T-helper 17 cell (primary cell): ENCODE data around the gene RBL2. TPM values are rescaled to one million over a fixed set of nuclear protein-coding genes. Genes with fewer than 3 reads are reported as not detected.

Experiments
- ATAC-seq: fragments of 150-1000 bp; cut with Tn5 transposase; 2 replicates; pipeline ENCODE4 v1.10.0; 2021; ENCODE audit warnings: mild to moderate bottlenecking, moderate library complexity
- DNase-seq, 3 donors: peaks; one replicate each; pipeline versions ENCODE4 v3.0.0 to v3.0.0-alpha.2; 2020 to 2021
- H3K9me3 ChIP-seq: one replicate; pipeline ENCODE4 v1.7.0; 2013; ENCODE audit warnings: low read length, mild to moderate bottlenecking; ENCODE audit not compliant: control insufficient read depth, poor library complexity, severe bottlenecking
- H3K27ac Mint-ChIP-seq: one replicate; pipeline ENCODE4 v1.8.0; 2022; ENCODE audit warnings: mild to moderate bottlenecking, moderate library complexity, mixed read lengths
- H3K27me3 Mint-ChIP-seq: one replicate; pipeline ENCODE4 v1.8.0; 2022; ENCODE audit warnings: mixed read lengths
- H3K36me3 Mint-ChIP-seq: one replicate; pipeline ENCODE4 v1.8.0; 2022; ENCODE audit warnings: low read depth, mixed read lengths
- H3K4me1 Mint-ChIP-seq: one replicate; pipeline ENCODE4 v1.8.0; 2022; ENCODE audit warnings: mild to moderate bottlenecking, mixed read lengths
- H3K4me3 Mint-ChIP-seq: one replicate; pipeline ENCODE4 v1.8.0; 2022; ENCODE audit warnings: mild to moderate bottlenecking, moderate library complexity, mixed read lengths
- total RNA-seq, 4 donors: library from RNA in 2 of 4; stranded (reverse) in 2 of 4; gene quantifications; one replicate each; pipeline ENCODE4 v1.2.3 and lab custom pipeline; 2022 to 2026

The RBL2 gene
- total RNA-seq, 2 donors from 2014 or later = 168 to 195 TPM

DNA sequence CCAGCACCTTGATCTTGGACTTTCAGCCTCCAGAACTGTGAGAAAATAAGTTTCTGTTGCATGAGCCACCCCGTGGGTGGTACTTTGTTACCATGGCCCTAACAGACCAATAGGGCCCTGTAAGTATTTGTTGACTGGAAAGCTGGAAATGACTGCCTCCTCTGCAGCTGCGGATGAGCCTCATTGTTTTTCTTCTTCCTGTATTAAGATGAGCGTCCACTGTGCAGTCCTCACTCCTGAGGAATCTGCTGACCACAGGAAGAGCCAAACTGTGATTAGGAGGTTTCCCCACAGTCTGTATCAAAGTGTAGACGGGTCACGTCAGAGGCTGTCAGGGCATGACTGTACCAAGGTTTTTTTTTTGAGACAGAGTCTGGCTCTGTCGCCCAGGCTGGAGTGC is 81.0 kb downstream of the RBL2 start:
- Mint-ChIP-seq H3K27ac (no peak overlapping the region), H3K4me3 (no peak overlapping the region), H3K4me1 (peaks cover 53% of the 10 kb centered on the region), H3K27me3 (no peaks in the 10 kb centered on the region), H3K36me3 (no peaks in the 10 kb centered on the region)
- DNase-seq (no peak), ATAC-seq (no peak)
- no peaks in the 10 kb centered on the region for H3K9me3 ChIP-seq

DNA sequence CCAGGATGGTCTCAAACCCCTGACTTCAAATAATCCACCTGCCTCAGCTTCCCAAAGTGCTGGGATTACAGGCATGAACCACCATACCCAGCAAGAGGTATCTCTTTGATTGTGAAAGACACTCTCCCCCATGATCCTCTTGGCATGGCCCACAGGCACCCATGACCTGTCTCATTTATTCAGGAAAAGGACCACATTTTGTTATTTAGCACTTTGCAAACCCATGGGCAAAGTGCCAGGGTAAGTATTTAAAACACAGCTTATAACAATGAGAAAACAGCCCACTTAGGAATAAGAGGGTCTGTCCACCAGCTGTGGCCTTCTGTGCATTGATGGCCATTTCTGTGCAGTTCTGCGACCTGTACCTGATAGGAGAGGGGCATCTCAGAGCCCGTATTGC is 81.5 kb downstream of the RBL2 start:
- DNase-seq (no peak), ATAC-seq (no peak)
- no peaks in the 10 kb centered on the region for H3K27me3 Mint-ChIP-seq
- peaks cover 51% of the 10 kb centered on the region for H3K4me1 Mint-ChIP-seq
- H3K4me3 Mint-ChIP-seq = peak overlapping the region; percentile 25
- H3K9me3 ChIP-seq = no peaks in the 10 kb centered on the region
- H3K36me3 Mint-ChIP-seq = no peaks in the 10 kb centered on the region
- H3K27ac Mint-ChIP-seq = no peak overlapping the region

DNA sequence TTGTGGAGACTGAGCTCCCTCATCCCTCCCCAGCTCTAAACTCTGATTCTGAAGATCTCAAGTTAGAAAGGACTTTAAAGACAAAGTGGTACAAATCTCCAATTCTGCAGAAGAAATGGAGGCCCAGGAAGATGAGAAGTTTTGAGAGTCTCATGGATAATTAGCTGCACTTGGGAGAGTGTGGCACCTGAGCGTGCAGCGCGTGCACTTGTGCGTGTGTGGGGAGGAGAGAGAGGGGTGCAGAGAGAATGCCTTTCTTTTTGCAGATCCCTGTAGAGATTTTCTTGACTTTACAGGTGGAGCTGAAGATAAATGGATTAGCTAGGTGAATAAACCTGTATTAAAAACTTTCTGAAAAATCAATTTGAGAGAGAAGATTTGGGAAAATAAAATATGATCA is 83.6 kb downstream of the RBL2 start:
- no peaks in the 10 kb centered on the region for H3K36me3 Mint-ChIP-seq

DNA sequence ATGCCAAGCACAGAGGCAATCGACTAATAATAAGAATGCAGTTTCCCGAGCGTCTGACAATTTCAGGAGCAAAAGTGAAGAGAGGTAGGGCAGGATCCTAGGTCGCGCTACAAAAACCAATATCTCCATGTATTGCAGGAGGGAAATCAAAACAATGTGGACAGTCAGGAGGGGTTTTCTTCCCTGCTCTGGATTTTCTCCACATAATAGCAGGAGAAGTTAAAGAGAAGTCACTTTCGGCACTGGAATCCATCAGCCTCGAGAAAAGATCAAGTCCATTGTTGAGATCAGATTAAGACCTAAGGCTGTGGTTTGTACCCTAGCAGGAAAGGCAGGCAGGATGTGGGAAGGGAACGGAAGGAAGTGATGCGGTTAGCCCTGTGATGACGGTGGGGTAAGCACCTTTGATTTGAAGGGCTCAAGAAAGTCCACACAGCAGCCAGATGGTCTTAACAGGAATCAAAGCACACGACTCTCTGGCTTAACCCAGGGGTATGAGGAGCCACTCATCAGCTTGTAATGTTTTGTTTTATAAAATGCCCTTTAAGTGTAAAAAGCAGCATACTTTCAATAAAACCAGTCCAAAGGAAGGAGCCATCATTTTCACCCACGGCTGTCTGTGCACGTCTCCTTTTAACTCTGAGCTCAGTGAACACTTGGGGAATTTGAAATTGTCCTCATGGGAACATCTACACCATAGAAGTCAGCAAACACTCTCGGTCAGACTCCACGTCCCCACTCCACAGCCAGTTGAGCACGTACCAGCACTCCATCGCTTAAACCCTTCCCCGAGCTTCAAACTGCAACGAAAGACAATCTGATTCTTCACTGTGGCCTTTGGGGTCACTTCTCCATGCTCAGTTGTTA is 84.5 kb downstream of the RBL2 start:
- DNase-seq (peak; percentile 41 to 59 (median 56)), ATAC-seq (peak; percentile 94)
- Mint-ChIP-seq H3K27ac (peak overlapping the region; percentile 87), H3K4me1 (peaks cover 50% of the 10 kb centered on the region), H3K27me3 (no peaks in the 10 kb centered on the region), H3K4me3 (peak overlapping the region; percentile 85), H3K36me3 (no peaks in the 10 kb centered on the region)
- H3K9me3 ChIP-seq = no peaks in the 10 kb centered on the region

More for the DNA sequence above, 83.6 kb downstream of the RBL2 start:
- Mint-ChIP-seq H3K4me3 (peak overlapping the region; percentile 85), H3K4me1 (peaks cover 44% of the 10 kb centered on the region), H3K27ac (peak overlapping the region; percentile 87), H3K27me3 (no peaks in the 10 kb centered on the region)
- DNase-seq = no peak
- no peaks in the 10 kb centered on the region for H3K9me3 ChIP-seq
- no peak for ATAC-seq

DNA sequence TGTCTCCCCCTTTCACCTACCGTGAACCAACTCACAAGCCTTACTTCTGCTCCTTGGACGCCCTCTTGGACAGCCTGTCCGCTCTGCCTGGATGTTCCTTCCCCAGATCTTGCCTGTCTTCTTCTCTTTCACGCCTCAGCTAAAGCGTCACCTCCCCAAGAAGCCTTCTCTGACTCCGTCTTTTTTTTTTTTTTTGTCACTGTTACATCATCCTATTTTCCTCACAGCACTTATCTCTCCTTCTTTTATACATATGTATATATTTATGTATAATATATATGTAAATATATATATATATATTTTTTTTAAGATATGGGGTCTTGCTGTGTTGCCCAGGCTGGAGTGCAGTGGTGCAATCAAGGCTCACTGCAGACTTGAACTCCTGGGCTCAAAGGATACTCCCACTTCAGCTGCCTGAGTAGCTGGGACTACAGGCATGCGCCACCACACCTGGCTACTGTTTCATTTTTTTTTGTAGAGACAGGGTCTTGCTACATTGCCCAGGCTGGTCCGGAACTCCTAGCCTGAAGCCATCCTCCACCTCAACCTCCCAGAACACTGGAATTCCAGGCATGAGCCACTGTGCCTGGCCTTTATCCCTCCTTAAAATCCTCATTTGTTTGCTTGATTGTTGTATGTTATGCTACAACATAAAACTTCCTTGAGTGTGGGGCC is 85.3 kb downstream of the RBL2 start:
- H3K4me1 Mint-ChIP-seq = peaks cover 51% of the 10 kb centered on the region
- DNase-seq (no peak), ATAC-seq (peak; percentile 5)
- H3K27me3 Mint-ChIP-seq = no peaks in the 10 kb centered on the region
- no peaks in the 10 kb centered on the region for H3K9me3 ChIP-seq
- no peaks in the 10 kb centered on the region for H3K36me3 Mint-ChIP-seq
- H3K27ac Mint-ChIP-seq = peak overlapping the region; percentile 87
- peak overlapping the region; percentile 85 for H3K4me3 Mint-ChIP-seq

DNA sequence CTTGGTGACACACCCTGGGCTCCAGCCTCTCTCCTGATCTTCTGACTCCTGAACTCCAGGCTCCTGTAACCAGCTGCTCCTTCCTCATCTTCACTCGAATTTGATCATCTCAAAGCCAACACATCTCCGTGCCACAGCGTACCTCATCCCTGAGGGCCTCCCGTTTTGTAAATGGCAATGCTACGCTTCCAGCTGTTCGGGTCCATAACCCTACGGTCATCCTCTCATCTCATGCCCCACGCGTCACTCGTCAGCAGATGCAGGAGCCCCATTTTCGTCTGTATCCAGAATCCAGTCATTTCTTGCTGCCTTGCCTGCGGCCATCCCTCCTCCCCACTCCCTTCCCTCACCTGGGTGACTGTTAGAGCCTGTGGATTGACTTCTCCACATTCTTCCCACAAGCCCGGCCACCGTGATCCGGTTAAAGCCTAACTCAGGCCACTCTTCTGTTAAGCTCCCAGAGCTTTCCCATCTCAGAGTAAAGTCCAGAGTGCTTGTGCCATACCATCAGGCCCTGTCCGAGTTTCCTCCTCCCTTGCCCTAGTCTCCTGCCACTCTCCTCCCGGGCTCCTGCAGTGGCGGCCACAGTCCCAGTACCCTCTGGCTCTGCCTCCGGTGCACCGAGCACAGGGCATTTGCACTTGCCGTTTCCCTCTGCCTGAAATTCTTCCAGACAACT is 89.0 kb downstream of the RBL2 start:
- Mint-ChIP-seq H3K27ac (peak overlapping the region; percentile 69), H3K36me3 (no peaks in the 10 kb centered on the region), H3K27me3 (no peaks in the 10 kb centered on the region), H3K4me1 (peaks cover 28% of the 10 kb centered on the region), H3K4me3 (no peak overlapping the region)
- no peak for ATAC-seq
- H3K9me3 ChIP-seq = no peaks in the 10 kb centered on the region
- DNase-seq = no peak

DNA sequence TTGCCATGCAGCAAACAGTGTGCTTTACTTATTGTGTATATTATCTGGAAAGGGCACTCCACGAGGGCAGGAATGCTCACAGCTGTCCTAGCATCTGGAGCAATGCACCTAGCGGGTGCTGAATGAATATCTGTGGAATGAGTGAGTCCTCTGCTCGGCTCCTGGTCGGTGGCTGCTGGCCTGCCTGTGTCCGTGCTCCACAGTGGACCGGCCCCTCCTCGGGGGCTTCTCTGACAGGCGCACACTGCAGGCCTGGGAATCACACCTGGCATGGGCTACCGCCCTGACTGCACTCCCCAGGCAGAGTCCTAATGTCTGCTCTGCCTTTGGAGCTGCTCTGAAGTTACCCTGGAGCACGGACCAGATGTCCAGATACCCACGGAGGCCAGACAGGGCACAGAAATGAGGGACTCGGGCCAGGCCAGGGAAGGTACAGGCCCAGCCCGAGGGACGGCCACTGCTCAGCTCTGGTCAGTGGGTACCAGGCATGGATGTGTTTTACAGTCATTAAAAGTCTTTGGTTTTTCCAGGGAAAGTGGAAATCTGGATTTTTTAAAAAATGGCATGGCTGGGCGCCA is 89.8 kb downstream of the RBL2 start:
- DNase-seq = no peak
- H3K9me3 ChIP-seq = no peaks in the 10 kb centered on the region
- no peak for ATAC-seq
- H3K36me3 Mint-ChIP-seq = no peaks in the 10 kb centered on the region
- H3K27me3 Mint-ChIP-seq = no peaks in the 10 kb centered on the region
- peaks cover 20% of the 10 kb centered on the region for H3K4me1 Mint-ChIP-seq
- H3K4me3 Mint-ChIP-seq = peak overlapping the region; percentile 49
- no peak overlapping the region for H3K27ac Mint-ChIP-seq

DNA sequence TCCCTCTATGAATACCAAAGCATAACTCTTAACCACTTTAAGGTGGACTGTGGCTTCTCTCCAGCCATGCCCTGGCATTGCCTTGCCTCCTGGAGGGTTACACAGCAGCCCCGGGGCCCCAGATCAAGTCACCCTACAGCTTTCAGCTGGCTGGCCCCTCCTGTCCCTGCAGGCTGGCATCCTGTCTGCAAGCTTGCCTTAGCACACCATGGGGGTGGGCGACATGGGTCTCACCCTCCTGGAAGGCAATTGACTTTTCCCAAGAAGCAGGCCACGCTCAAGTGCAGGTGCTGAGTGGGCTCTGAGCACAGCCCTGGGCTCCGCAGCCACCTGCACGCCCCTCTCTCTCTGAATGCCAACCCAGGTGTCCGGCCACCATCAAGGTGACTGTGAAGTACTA is 94.5 kb downstream of the RBL2 start:
- ATAC-seq (no peak), DNase-seq (no peak)
- no peaks in the 10 kb centered on the region for H3K9me3 ChIP-seq
- Mint-ChIP-seq H3K4me1 (peaks cover 5% of the 10 kb centered on the region), H3K27me3 (no peaks in the 10 kb centered on the region), H3K4me3 (no peak overlapping the region), H3K27ac (peak overlapping the region; percentile 3), H3K36me3 (no peaks in the 10 kb centered on the region)

DNA sequence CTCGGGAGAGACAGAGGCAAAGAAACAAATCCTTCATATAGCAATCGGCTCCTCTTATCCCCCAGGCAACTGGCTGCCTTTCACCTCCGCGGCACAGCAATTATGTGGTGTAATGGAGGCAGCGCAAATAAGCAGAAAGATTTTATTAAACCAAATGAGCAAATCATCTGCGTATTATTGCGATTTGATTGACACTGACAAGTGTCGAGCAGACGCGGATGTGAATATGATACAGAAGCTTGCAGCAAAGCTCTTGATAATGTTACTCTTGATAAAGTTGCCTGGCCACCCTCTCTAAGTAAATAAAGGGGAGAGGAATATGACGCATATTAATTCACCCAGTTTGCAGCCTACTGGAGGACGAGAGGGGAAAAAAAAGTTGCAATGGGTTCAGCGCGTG is 95.2 kb downstream of the RBL2 start:
- Mint-ChIP-seq H3K4me3 (no peak overlapping the region), H3K27me3 (no peaks in the 10 kb centered on the region), H3K27ac (peak overlapping the region; percentile 3), H3K4me1 (peaks cover 9% of the 10 kb centered on the region), H3K36me3 (no peaks in the 10 kb centered on the region)
- ATAC-seq = no peak
- no peaks in the 10 kb centered on the region for H3K9me3 ChIP-seq
- no peak for DNase-seq

DNA sequence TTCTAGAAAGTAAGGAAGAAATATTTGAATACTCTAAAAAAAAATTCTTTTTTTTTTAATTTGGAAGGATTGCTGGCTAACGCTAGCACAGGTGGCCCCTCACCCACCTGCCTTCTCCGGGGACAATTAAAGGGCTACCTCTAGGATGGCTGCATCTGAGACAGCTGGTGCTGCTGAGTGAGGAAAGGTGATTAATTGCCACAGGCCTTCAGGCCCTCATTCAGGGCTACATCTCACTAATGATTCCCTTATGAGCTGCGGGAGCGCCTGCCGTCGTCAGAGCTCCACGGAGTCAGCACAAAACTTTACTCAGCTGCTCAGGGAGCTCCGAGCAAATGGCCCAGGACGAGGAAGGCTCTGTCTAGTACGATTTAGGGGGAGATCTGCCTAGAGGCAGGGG is 95.8 kb downstream of the RBL2 start:
- Mint-ChIP-seq H3K4me3 (no peak overlapping the region), H3K4me1 (peaks cover 11% of the 10 kb centered on the region), H3K27me3 (no peaks in the 10 kb centered on the region), H3K36me3 (no peaks in the 10 kb centered on the region), H3K27ac (no peak overlapping the region)
- no peak for DNase-seq
- H3K9me3 ChIP-seq = no peaks in the 10 kb centered on the region
- no peak for ATAC-seq

DNA sequence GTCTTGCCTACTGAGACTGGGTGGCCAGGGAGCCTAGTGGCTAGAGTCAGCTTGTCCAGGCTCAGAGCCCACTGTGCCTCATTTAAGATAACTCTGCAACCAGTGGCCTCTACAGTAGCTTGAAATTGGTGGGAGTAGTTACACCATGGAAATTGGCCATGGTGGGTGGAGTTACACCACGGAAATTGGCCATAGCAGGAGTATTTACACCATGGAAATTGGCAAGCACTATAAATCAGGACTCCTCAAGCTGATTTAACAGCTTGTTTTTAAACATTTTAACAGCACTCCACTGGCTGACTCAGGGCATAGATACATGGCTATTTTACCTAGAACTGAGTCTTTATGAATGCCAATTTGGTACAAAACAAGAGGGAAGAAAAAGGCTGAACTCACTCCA is 96.5 kb downstream of the RBL2 start:
- DNase-seq = no peak
- Mint-ChIP-seq H3K4me3 (no peak overlapping the region), H3K27me3 (no peaks in the 10 kb centered on the region), H3K36me3 (no peaks in the 10 kb centered on the region), H3K4me1 (peaks cover 11% of the 10 kb centered on the region), H3K27ac (no peak overlapping the region)
- no peak for ATAC-seq
- H3K9me3 ChIP-seq = no peaks in the 10 kb centered on the region

DNA sequence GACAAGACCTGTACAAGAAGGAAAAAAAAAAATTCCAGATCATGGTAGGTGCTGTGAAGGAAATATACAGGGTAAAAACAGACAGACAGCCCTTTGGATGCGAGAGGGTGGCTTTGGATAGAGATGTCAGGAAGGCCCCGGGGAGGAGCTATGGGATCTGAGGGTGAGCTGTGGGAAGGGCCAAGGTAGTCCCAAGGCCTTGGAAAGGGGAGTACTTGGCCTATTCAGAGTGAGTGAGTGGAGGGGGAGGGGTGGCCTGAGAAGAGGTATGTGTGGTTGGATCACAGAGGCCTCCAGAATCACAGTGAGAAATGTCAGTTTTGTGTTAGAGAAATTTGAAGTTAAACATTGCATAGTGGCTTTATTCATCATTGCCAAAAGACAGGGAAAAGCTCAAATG is 99.9 kb downstream of the RBL2 start:
- ATAC-seq (no peak), DNase-seq (no peak)
- Mint-ChIP-seq H3K27me3 (no peaks in the 10 kb centered on the region), H3K4me3 (no peak overlapping the region), H3K36me3 (no peaks in the 10 kb centered on the region), H3K27ac (peak overlapping the region; percentile 66), H3K4me1 (peaks cover 13% of the 10 kb centered on the region)
- no peaks in the 10 kb centered on the region for H3K9me3 ChIP-seq

DNA sequence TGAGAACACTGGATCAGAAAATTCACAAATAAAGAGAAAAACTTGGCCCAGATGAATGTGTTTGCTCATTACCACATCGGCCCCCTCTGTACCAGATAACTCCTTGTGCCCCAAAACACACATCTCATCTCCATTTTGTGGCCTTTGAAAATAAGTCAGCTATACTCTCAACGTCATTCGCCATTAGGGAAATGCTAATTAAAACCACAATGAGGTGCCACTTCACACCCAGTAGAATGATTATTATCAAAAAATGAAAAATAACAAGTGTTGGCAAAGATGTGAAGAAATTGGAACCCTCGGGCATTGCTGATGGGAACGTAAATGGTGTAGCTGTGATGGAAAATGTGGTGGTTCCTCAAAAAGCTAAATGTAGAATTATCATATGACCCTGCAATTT is 103.4 kb downstream of the RBL2 start:
- H3K27me3 Mint-ChIP-seq = no peaks in the 10 kb centered on the region
- no peak overlapping the region for H3K27ac Mint-ChIP-seq
- DNase-seq = no peak
- H3K36me3 Mint-ChIP-seq = no peaks in the 10 kb centered on the region
- no peak overlapping the region for H3K4me3 Mint-ChIP-seq
- no peaks in the 10 kb centered on the region for H3K9me3 ChIP-seq
- ATAC-seq = no peak
- H3K4me1 Mint-ChIP-seq = peaks cover 12% of the 10 kb centered on the region
